Measurements from ENCODE around the gene COQ4. TPM values are rescaled to one million over a fixed set of nuclear protein-coding genes. Genes with fewer than 3 reads are reported as not detected.
A peak's percentile ranks its signal among the peaks of the same experiment; 100 is the strongest.
"Not testable (repeated sequence)": the region's sequence is repeated elsewhere in the genome, so short reads cannot be mapped to it uniquely, and the experiment has no call there.

Gene COQ4
- 39.6 and 46.3 TPM in 2 replicates for total RNA-seq (2014; rRNA removed; shearing (Covaris generic))

DNA sequence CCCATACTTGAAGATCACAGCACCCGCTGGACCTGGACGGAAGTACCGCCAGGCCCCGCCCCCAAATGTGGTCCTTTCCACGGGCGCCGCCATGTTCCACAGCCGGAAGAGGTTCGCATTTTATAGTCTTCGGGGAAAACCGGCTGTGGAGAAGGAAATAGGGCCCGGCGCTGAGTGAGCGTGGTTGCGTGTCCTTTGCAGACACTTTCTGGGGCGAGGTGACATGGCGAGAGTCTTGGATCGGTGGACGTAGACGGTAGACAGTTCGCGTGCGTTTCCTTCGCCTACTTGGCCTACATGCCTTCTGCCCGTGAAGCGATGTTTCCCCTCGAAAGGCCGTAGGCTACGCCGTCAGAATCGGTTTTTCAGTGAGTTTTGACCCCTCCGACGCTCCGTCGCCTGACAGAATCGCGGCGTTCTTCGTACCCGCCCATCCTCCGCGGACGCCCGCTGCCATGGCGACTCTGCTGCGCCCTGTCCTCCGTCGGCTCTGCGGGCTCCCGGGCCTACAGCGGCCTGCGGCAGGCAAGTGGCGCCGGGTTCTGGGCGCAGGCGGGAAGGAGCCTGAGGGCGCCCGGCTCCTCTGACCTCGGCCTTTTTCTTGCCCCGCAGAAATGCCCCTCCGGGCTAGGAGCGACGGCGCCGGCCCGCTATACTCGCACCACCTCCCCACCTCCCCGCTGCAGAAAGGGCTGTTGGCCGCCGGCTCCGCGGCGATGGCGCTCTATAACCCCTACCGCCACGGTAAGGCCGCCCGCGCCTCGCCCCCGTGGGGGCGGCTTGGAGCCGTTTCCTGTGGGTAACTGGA lies at the start of gene COQ4, which contains the start of gene TRUB2:
COQ4 (plus strand) TSS at position 436 of the 808 bp plus-strand sequence; CDS start at position 456, 20 bp downstream.
TRUB2 (minus strand) TSS at position 44 of the 808 bp plus-strand sequence; CDS start at position 5, 39 bp downstream.
- DNase-seq (ENCODE audit: low spot score), result peak; percentile 89

DNA sequence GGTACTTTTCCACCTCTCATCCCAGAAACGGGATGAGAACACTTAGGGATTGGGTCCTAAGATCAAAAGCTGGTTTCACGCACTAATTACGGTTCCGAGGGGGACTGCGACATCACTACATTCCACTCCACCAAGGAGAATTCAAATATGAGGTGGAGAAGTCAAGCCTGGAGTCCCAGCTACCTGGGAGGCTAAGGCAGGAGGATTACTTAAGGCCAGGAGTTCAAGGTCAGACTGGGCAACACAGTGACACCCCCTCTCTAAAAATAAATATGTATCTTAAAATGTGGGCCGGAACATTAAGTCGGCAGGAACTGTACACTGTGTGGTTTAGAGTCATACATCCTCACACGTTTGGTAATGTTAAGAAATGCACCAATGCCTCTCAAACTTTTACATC lies 48.4 kb upstream of the COQ4 start:
- DNase-seq (ENCODE audit: low spot score), result no peak

DNA sequence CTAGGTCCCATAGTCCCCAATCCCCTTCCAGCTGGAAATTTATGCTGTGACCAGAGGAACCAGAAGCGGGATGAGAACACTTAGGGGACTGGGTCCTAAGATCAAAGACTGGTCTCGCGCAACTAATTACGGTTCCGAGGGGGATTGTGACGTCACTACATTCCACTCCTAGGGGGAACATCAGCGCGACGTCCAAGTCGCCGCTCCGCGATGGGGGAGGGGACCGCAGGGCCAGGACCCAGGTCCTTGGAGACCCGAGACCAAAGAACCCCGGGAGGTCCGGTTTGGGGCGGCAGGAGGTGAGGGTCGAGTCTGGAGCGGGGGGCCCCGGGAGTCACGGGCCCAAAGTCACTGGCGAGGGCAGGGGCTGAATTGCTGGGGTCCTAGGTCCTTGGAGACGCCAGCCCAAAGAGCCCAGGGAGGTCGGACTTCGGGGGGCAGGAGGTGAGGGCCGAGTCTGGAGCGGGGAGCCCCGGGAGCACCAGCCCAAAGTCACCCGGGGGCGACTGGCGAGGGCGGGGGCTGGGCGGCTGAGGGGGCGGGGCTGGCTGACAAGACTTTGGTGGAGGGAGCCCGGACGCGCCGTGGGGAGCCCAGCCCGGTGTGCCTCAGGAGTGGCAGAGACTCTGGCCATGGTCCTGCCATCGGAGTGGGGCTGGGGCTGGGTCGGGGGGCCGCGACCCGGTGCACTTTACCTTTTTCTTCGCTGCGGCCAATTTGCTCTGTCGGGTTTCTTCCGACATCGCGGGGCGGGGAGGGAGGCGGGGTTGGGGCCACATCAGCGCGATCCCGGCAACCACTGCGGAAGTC lies 47.2 kb upstream of the COQ4 start, which contains the start of gene GOLGA2:
GOLGA2 (minus strand) TSS at position 810 of the 810 bp plus-strand sequence; CDS start at position 779, 31 bp downstream.
- no peak for DNase-seq (ENCODE audit: low spot score)

DNA sequence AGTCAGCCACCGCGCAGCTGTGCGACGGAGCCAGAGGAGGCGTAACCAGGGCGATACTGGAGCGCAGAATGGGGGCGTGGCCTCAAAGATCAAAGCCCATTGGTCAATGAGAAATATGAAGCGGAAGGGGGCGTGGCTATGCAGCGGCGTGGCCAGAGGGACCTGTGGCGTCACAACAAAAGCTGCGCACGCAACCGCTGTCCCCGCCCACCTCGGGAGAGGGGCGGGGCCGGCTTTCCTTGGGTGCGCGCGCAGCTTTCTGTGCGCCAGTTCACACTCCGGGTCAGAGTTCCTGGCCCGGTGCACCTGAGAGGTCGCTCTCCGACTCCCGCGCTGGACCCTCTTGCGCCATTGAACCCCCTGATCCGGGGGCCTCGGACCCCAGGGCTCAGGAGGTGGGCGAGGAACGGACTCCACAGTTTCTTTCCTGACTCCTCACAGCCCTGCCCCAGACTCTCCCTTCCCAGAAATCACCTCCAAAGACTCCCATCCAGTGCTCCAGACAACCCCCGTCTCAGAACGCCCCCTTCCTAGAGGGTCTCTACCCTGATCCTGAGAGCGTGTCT lies 46.5 kb upstream of the COQ4 start, which contains the start of gene SWI5:
SWI5 (plus strand) TSS at position 269 of the 566 bp plus-strand sequence.
- DNase-seq (ENCODE audit: low spot score), result peak; percentile 99

DNA sequence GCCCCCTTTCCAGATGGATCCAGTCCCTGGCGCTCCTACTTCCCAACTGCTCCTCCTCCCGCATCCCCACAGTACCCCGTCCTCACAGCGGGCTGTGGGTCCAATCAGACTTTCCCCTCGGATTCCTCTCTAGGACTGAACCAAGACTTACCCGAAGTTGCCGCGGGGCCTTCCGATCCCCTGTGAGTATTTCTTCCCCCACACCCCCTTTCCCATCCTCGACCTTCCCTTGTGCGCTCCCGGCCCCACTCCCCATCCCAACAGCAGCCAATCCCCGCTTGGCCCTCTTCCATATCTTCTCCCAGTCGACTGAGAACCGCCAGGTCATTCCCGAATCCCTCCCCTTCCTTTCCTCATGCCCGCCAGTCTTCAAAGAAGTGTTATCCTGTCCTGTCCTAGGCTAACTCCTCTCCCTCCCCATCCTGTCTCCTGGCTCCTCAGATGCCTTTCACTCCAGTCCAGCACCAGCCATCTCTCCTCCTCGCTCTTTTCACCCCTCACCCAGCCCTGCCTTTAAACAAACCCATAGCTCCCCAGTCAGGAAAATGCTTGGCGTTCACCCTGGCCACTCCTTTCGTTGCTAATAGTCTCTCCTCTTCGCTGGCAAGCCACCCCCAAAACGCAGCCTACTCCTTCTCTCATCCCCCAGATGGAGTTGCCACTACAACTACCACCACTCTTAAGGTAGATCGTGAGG lies 45.9 kb upstream of the COQ4 start:
- no peak for DNase-seq (ENCODE audit: low spot score)

GRCh38 chr9:128279088-128280073 lies 43.3 kb upstream of the COQ4 start:
- not testable (repeated sequence) for DNase-seq (ENCODE audit: low spot score)

DNA sequence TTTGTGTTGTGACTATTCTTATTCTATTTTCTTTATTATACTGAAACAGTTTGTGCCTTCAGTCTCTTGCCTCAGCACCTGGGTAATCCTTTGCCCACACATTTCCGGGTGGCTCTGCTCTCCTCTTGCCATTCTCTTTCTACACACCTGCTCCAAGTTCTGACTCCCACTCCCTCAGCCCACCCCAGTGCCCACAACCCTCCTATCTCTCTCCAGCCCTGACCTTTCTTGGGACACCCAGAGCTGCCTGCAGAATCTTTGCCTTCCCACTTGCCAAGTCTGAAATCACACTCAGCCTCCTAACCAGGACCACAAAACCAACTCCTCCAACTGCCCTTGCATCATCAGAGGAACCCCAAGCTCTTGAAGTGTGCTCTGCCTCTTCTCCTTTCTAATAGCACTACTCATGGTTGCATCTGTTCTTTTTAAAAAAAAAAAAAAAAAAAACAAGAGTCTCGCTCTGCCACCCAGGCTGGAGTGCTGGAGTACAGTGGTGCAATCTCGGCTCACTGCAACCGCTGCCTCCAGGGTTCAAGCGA lies 42.5 kb upstream of the COQ4 start:
- no peak for DNase-seq (ENCODE audit: low spot score)

GRCh38 chr9:128282500-128282899 lies 40.1 kb upstream of the COQ4 start:
- no peak for DNase-seq (ENCODE audit: low spot score)

DNA sequence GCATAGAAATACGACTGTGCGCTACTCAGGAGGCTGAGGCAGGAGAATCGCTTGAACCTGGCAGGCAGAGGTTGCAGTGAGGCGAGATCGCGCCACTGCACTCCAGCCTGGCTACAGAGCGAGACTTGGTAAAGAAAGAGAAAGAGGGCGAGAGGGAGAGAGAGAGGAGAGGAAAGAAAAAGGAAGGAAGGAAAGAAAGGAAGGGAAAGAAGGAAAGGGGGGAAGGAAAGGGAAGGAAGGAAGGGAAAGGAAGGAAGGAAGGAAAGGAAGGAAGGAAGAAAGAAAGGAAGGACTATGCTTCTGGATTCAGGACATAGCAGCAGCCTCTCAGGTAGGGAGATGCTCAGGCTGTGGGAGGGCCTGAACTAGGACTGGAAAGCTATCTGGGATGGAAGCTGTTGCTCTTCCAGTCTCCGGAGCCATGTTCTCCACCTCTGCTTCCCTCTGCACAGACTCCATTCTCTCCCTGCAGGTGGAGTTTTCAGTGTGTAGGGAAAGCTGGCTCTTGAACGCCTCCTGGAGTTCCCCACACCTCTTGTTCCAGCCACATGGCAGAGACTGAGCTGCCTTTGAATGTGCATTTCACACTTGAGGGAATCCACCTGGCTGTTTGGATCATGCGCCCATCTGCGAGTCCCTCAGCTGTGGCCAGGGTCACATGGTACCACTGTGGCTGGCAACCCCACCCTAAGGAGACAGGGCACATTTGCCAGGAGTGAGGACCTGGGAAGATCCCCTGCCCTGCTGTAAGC lies 37.4 kb upstream of the COQ4 start:
- no peak for DNase-seq (ENCODE audit: low spot score)

- DNase-seq (ENCODE audit: low spot score), result no peak
Observed at GRCh38 chr9:128286440-128286839, 36.2 kb upstream of the COQ4 start.

DNA sequence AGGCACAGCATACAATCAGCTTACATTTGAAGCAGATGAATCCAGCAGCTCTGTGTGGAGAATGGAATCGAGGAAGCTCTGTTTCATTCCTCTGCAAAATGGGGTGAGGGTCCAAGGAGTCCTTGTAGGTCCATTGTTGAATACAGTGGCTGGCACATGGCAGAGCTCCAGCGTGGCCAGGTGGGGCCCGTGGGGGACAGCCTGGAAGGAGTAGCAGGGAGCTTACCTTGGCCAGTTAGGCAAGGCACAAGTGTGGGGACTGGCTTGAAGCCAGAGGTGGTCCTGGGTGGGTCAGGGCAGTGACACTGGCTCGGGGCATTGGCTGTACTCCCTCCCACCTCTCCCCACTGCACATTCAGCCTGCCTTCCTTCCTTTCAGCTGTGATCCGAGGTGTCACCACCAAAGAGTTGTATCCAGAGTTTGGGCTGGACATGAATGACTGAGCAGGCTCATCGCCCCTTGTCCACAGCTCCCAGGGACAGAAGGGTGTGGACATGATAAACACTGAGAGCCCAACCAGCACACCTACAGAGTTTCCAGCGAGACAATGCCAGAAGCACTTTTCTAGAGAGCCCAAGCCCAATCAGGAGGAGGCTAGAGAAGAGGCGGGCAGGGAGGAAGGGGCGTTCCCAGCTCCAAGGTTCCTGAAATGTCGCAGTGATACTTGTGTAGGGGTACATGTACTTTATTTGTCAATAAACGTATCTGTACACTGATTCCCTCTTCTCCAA lies 34.2 kb upstream of the COQ4 start:
- DNase-seq (ENCODE audit: low spot score), result no peak

DNA sequence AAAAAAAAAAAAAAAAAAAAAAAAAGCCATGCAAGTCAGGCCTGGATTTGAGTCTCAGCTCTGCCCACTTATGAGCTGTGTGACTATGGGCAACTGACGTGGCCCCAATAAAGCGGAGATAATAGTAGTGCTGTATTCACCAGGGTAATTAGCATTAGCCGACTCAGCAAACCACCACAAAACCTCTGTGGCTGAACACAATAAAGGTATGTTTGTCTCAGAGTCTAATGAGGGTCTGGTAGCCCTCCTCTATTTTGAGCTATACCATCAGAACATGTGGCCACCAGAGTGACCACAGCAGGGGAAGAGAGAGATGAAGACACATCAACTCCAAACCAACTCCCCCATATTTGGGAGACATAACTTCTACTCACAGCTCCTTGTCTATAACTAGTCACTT lies 30.6 kb upstream of the COQ4 start:
- DNase-seq (ENCODE audit: low spot score), result no peak

- DNase-seq (ENCODE audit: low spot score), result no peak
Observed at GRCh38 chr9:128293091-128293490, 29.5 kb upstream of the COQ4 start.

- DNase-seq (ENCODE audit: low spot score), result no peak
Observed at GRCh38 chr9:128294142-128294541, 28.5 kb upstream of the COQ4 start.

- no peak for DNase-seq (ENCODE audit: low spot score)
Observed at GRCh38 chr9:128296340-128297220, 26.1 kb upstream of the COQ4 start.

DNA sequence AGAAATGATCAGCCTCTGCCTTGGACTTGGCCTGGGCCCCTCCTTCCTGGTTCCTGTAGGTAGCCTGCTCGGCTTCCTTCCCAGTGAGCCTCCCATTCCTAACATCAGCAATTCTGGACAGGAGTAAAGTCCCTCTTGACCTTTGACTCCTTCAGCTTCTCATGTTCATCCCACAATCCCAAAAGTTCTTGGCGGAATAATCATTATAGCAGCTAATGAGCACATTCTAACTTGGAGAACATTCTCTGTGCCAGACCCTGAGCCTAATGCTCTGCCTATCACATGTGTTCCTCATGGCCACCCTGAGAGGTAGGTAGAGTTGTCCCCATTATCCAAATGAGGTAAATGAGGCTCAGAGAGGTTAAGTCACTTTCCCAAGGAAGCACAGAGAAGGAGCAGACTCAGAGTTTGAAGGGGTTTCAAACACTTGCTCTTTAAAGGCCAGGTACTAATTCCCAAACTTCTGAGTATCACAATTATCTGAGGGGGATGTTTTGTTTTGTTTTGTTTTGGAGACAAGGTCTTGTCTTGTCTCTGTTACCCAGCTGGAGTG lies 25.3 kb upstream of the COQ4 start:
- DNase-seq (ENCODE audit: low spot score), result no peak
